Body of pancreas (tissue), 4 donors: ENCODE data around the gene BRAF.

Experiments
- POLR2A ChIP-seq, 3 donors: fragments of 450-650 bp; IDR thresholded peaks; one replicate each; pipeline ENCODE4 v1.6.1; 2016; ENCODE audit warnings: antibody characterized with exemption in 3 of 3, mild to moderate bottlenecking in 2 of 3
- TF ChIP-seq, protein P1 (sequence below), 7 experiments: fragments of 450-650 bp in 4 of 7; fragments of 200-600 bp in 3 of 7; sonication (generic) in 3 of 7; IDR thresholded peaks; one replicate each; pipeline ENCODE4 v1.5.1; 2016 to 2019; ENCODE audit warnings: antibody characterized with exemption in 7 of 7

GRCh38 chr7:140675726-140676125 lies 249.0 kb downstream of the BRAF start:
- no peak for TF ChIP-seq POLR2A (IDR thresholded peaks at IDR 0.05)
- TF ChIP-seq, protein P1, sequence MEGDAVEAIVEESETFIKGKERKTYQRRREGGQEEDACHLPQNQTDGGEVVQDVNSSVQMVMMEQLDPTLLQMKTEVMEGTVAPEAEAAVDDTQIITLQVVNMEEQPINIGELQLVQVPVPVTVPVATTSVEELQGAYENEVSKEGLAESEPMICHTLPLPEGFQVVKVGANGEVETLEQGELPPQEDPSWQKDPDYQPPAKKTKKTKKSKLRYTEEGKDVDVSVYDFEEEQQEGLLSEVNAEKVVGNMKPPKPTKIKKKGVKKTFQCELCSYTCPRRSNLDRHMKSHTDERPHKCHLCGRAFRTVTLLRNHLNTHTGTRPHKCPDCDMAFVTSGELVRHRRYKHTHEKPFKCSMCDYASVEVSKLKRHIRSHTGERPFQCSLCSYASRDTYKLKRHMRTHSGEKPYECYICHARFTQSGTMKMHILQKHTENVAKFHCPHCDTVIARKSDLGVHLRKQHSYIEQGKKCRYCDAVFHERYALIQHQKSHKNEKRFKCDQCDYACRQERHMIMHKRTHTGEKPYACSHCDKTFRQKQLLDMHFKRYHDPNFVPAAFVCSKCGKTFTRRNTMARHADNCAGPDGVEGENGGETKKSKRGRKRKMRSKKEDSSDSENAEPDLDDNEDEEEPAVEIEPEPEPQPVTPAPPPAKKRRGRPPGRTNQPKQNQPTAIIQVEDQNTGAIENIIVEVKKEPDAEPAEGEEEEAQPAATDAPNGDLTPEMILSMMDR (IDR thresholded peaks at IDR 0.05) = no peak
